ENCODE results near the gene LBX1. TPM values are rescaled to one million over a fixed set of nuclear protein-coding genes. Genes with fewer than 3 reads are reported as not detected.
"Not testable (repeated sequence)": the region's sequence is repeated elsewhere in the genome, so short reads cannot be mapped to it uniquely, and the experiment has no call there.

LBX1 gene
- total RNA-seq, 1 experiment from 2014 or later: 0.06 TPM

- peak; percentile 30 for DNase-seq (ENCODE audit: low read depth)
These were observed 20.7 kb downstream of the LBX1 start for GRCh38 chr10:101208543-101208942.

GRCh38 chr10:101207026-101207425 is 22.2 kb downstream of the LBX1 start:
- no peak for DNase-seq (ENCODE audit: low read depth)

- DNase-seq (ENCODE audit: low read depth): not testable (repeated sequence)
These were observed 26.6 kb downstream of the LBX1 start for GRCh38 chr10:101202667-101203066.

GRCh38 chr10:101198326-101198977 is 30.8 kb downstream of the LBX1 start:
- DNase-seq (ENCODE audit: low read depth): not testable (repeated sequence)

- DNase-seq (ENCODE audit: low read depth): no peak
These were observed 33.3 kb downstream of the LBX1 start for GRCh38 chr10:101195921-101196320.

- DNase-seq (ENCODE audit: low read depth): no peak
These were observed 39.5 kb downstream of the LBX1 start for GRCh38 chr10:101189461-101190401.

GRCh38 chr10:101188942-101189341 is 40.3 kb downstream of the LBX1 start:
- DNase-seq (ENCODE audit: low read depth): no peak

GRCh38 chr10:101183458-101184183 is 45.6 kb downstream of the LBX1 start:
- no peak for DNase-seq (ENCODE audit: low read depth)

GRCh38 chr10:101182936-101183335 is 46.3 kb downstream of the LBX1 start:
- no peak for DNase-seq (ENCODE audit: low read depth)

Other genes starting within 250 kb of the LBX1 start
- 50.8 and 57.7 TPM in 2 replicates for gene MRPL43, start 242.0 kb downstream of the LBX1 start, total RNA-seq (2014; rRNA removed; shearing (Covaris generic))
- 14.7 and 26.3 TPM in 2 replicates for gene TWNK, start 241.9 kb downstream of the LBX1 start, total RNA-seq (2014; rRNA removed; shearing (Covaris generic))
- 21.9 and 25.3 TPM in 2 replicates for gene LZTS2, start 229.7 kb downstream of the LBX1 start, total RNA-seq (2014; rRNA removed; shearing (Covaris generic))
- gene PDZD7, start 198.3 kb downstream of the LBX1 start, total RNA-seq (2014; rRNA removed; shearing (Covaris generic)): 0.42 and 0.51 TPM in 2 replicates
- gene SFXN3, start 198.2 kb downstream of the LBX1 start, total RNA-seq (2014; rRNA removed; shearing (Covaris generic)): 14.7 and 32.1 TPM in 2 replicates
- gene KAZALD1, start 167.5 kb downstream of the LBX1 start, total RNA-seq (2014; rRNA removed; shearing (Covaris generic)): 3.0 and 12.2 TPM in 2 replicates
- gene TLX1, start 98.2 kb downstream of the LBX1 start, total RNA-seq (2014; rRNA removed; shearing (Covaris generic)): 0.06 TPM in 1 of 2 replicates, not detected in the other
- gene BTRC, start 124.7 kb upstream of the LBX1 start, total RNA-seq (2014; rRNA removed; shearing (Covaris generic)): 4.6 and 8.2 TPM in 2 replicates

Data from Daoy (cell line).